KOPT-K1 (cell line): ENCODE measurements around the gene GRAP2.
"Not testable (repeated sequence)": the region's sequence is repeated elsewhere in the genome, so short reads cannot be mapped to it uniquely, and the experiment has no call there.

Experiments
- H3K27ac ChIP-seq: fragments of 200-600 bp; sonication (generic); 2 replicates; pipeline ENCODE4 v1.5.1; 2016; ENCODE audit warnings: antibody characterized with exemption, mild to moderate bottlenecking, low read depth, low read length; ENCODE audit not compliant: poor library complexity, severe bottlenecking
- H3K36me3 ChIP-seq: fragments of 200-600 bp; sonication (generic); 2 replicates; pipeline ENCODE4 v1.5.1; 2017; ENCODE audit warnings: antibody characterized with exemption, mild to moderate bottlenecking, low read length, moderate library complexity; ENCODE audit not compliant: insufficient read depth
- H3K9me3 ChIP-seq: fragments of 200-600 bp; sonication (generic); 2 replicates; pipeline ENCODE4 v1.5.1; 2017; ENCODE audit warnings: antibody characterized with exemption, low read length, mild to moderate bottlenecking; ENCODE audit not compliant: insufficient read depth, poor library complexity, severe bottlenecking

GRAP2 gene

GRCh38 chr22:39900306-39901227 lies at the start of gene GRAP2:
GRAP2 (plus strand) TSS chr22:39901084; CDS start chr22:39947107, 46,023 bp downstream.
- peak within 1 kb of the TSS; percentile 94 for H3K27ac ChIP-seq
- H3K9me3 ChIP-seq, result no peaks in the 10 kb centered on the region
- H3K36me3 ChIP-seq, result 0 out of 2 replicates have a peak, but pooled peaks cover 5% of the 10 kb centered on the region

GRCh38 chr22:39851606-39852315 lies 49.1 kb upstream of the GRAP2 start:
- H3K36me3 ChIP-seq, result no peaks in the 10 kb centered on the region
- H3K27ac ChIP-seq, result no peak overlapping the region
- no peaks in the 10 kb centered on the region for H3K9me3 ChIP-seq

- Histone ChIP-seq H3K27ac (no peak overlapping the region), H3K36me3 (no peaks in the 10 kb centered on the region), H3K9me3 (no peaks in the 10 kb centered on the region)
Measured at GRCh38 chr22:39852799-39853198, 48.1 kb upstream of the GRAP2 start.

- no peaks in the 10 kb centered on the region for H3K9me3 ChIP-seq
- H3K36me3 ChIP-seq, result no peaks in the 10 kb centered on the region
- no peak overlapping the region for H3K27ac ChIP-seq
Measured at GRCh38 chr22:39856588-39856987, 44.3 kb upstream of the GRAP2 start.

GRCh38 chr22:39859903-39860588 lies 40.8 kb upstream of the GRAP2 start:
- Histone ChIP-seq H3K27ac (no peak overlapping the region), H3K36me3 (no peaks in the 10 kb centered on the region), H3K9me3 (no peaks in the 10 kb centered on the region)

- H3K9me3 ChIP-seq, result no peaks in the 10 kb centered on the region
- H3K27ac ChIP-seq, result no peak overlapping the region
- no peaks in the 10 kb centered on the region for H3K36me3 ChIP-seq
Measured at GRCh38 chr22:39868741-39869140, 32.1 kb upstream of the GRAP2 start.

- H3K9me3 ChIP-seq, result not testable (repeated sequence)
Measured at GRCh38 chr22:39869797-39870196, 31.1 kb upstream of the GRAP2 start.

GRCh38 chr22:39871008-39871798 lies 29.7 kb upstream of the GRAP2 start:
- Histone ChIP-seq H3K36me3 (no peaks in the 10 kb centered on the region), H3K9me3 (no peaks in the 10 kb centered on the region), H3K27ac (no peak overlapping the region)

More at GRCh38 chr22:39869797-39870196, 31.1 kb upstream of the GRAP2 start:
- not testable (repeated sequence) for H3K36me3 ChIP-seq, H3K27ac ChIP-seq

- Histone ChIP-seq H3K36me3 (no peaks in the 10 kb centered on the region), H3K27ac (no peak overlapping the region), H3K9me3 (no peaks in the 10 kb centered on the region)
Measured at GRCh38 chr22:39872548-39872947, 28.3 kb upstream of the GRAP2 start.

GRCh38 chr22:39873965-39874364 lies 26.9 kb upstream of the GRAP2 start:
- Histone ChIP-seq H3K36me3 (no peaks in the 10 kb centered on the region), H3K9me3 (no peaks in the 10 kb centered on the region)

GRCh38 chr22:39875176-39875885 lies 25.6 kb upstream of the GRAP2 start:
- H3K27ac ChIP-seq, H3K36me3 ChIP-seq, H3K9me3 ChIP-seq: not testable (repeated sequence)

More at GRCh38 chr22:39873965-39874364, 26.9 kb upstream of the GRAP2 start:
- no peak overlapping the region for H3K27ac ChIP-seq

- Histone ChIP-seq H3K9me3 (no peaks in the 10 kb centered on the region), H3K36me3 (no peaks in the 10 kb centered on the region), H3K27ac (no peak overlapping the region)
Measured at GRCh38 chr22:39877079-39877845, 23.6 kb upstream of the GRAP2 start.

GRCh38 chr22:39880722-39881121 lies 20.2 kb upstream of the GRAP2 start:
- H3K27ac ChIP-seq, result no peak overlapping the region
- H3K9me3 ChIP-seq, result no peaks in the 10 kb centered on the region
- no peaks in the 10 kb centered on the region for H3K36me3 ChIP-seq
